HepG2 (cell line): Measurements from ENCODE around the gene TANC1. TPM values are rescaled to one million over a fixed set of nuclear protein-coding genes. Genes with fewer than 3 reads are reported as not detected.
A peak's percentile ranks its signal among the peaks of the same experiment; 100 is the strongest.

ENCODE experiments used
- ATAC-seq: fragments of 200-7000 bp; cut with Tn5 transposase; 3 replicates; pipeline ENCODE4 v1.9.1; 2020; ENCODE audit warnings: mild to moderate bottlenecking, moderate library complexity
- BruUV-seq: library from RNA; stranded (reverse); fragments of 400-500 nt; replicated peaks from 2 replicates; lab custom pipeline; 2021; lab: Mats Ljungman, UMichigan
- CTCF ChIA-PET: fragments of 300-600 bp; formaldehyde crosslinking; extraction: SDS; loops from one replicate; lab custom pipeline; 2021; ENCODE audit warnings: low total read pairs, inconsistent platforms, low intra/inter-chr PET ratio; lab: Yijun Ruan, JAX
- POLR2A ChIA-PET: fragments of 350-600 bp; sonication (Branson Sonifier 250); formaldehyde crosslinking; loops from one replicate; lab custom pipeline; 2020; ENCODE audit warnings: antibody characterized with exemption, inconsistent platforms; lab: Yijun Ruan, JAX
- DNase-seq: peaks from one replicate; pipeline ENCODE4 v3.0.0-alpha.2; 2015; ENCODE audit warnings: low spot score
- FAIRE-seq: peaks from 3 replicates; lab custom pipeline; 2011; peaks lifted over from hg19 to GRCh38; lab: Jason Lieb, UNC
- H2AFZ ChIP-seq: one replicate; pipeline ENCODE4 v1.6.1; 2011; ENCODE audit warnings: low read length, inconsistent platforms
- H3K27ac ChIP-seq: fragments of 300-600 bp; 3 replicates; pipeline ENCODE4 v1.8.0; 2011; ENCODE audit warnings: mixed run types, mild to moderate bottlenecking, mixed read lengths, low read length, inconsistent platforms; ENCODE audit not compliant: insufficient read depth; ENCODE audit errors: extremely low read length
- H3K27me3 ChIP-seq, 2 experiments: fragments of 200-600 bp in 1 of 2; 2 replicates in 1 of 2; 3 replicates in 1 of 2; pipeline versions ENCODE4 v1.6.0 to v1.8.0; 2011; ENCODE audit warnings: low read length in 2 of 2, mild to moderate bottlenecking in 2 of 2, moderate library complexity in 2 of 2, inconsistent platforms in 1 of 2; ENCODE audit not compliant: insufficient read depth in 2 of 2, control insufficient read depth in 1 of 2
- H3K36me3 ChIP-seq, 2 experiments: fragments of 200-600 bp in 1 of 2; replicated peaks in 1 of 2; 2 replicates in 1 of 2; 3 replicates in 1 of 2; pipeline versions ENCODE4 v1.5.1 to v1.8.0; 2011; ENCODE audit warnings: low read length in 2 of 2, inconsistent platforms in 1 of 2; ENCODE audit not compliant: insufficient read depth in 2 of 2, control insufficient read depth in 1 of 2
- H3K4me1 ChIP-seq: 2 replicates; pipeline ENCODE4 v1.5.1; 2012; ENCODE audit warnings: low read length, inconsistent platforms; ENCODE audit not compliant: insufficient read depth
- H3K4me2 ChIP-seq: 2 replicates; pipeline ENCODE4 v1.6.0; 2011; ENCODE audit warnings: low read depth, low read length, inconsistent platforms
- H3K4me3 ChIP-seq, 3 experiments: fragments of 200-600 bp in 1 of 3; sonication (generic), shearing (Covaris generic) in 1 of 3; replicated peaks in 1 of 3; 2 replicates each; pipeline ENCODE4 v1.5.1; 2011 to 2016; ENCODE audit warnings: low read length in 3 of 3, inconsistent platforms in 2 of 3, low read depth in 2 of 3, mild to moderate bottlenecking in 2 of 3, control low read depth in 1 of 3, mixed read lengths in 1 of 3; ENCODE audit not compliant: insufficient read depth in 1 of 3
- H3K79me2 ChIP-seq: one replicate; pipeline ENCODE4 v1.6.1; 2011; ENCODE audit warnings: low read length, inconsistent platforms; ENCODE audit not compliant: insufficient read depth
- H3K9ac ChIP-seq: 2 replicates; pipeline ENCODE4 v1.6.0; 2011; ENCODE audit warnings: mild to moderate bottlenecking, low read depth, low read length, inconsistent platforms; ENCODE audit not compliant: insufficient read depth
- H3K9me3 ChIP-seq: 2 replicates; pipeline ENCODE4 v1.5.1; 2012; ENCODE audit warnings: mild to moderate bottlenecking, low read length
- H4K20me1 ChIP-seq: 2 replicates; pipeline ENCODE4 v1.6.0; 2011; ENCODE audit warnings: inconsistent platforms, mild to moderate bottlenecking, low read length, moderate library complexity; ENCODE audit not compliant: insufficient read depth
- PPARG ChIP-seq: conservative IDR thresholded peaks from 2 replicates; pipeline ENCODE4 v1.6.1; 2016; ENCODE audit warnings: missing biosample characterization, missing genetic modification reagents
- SMYD3 ChIP-seq: sonication (generic); formaldehyde crosslinking; IDR thresholded peaks from 2 replicates; pipeline ENCODE4 v1.8.1; 2023; ENCODE audit warnings: mild to moderate bottlenecking, missing genetic modification reagents
- ZNF230 ChIP-seq: sonication (generic); formaldehyde crosslinking; IDR thresholded peaks from 2 replicates; pipeline ENCODE4 v1.4.0; 2020; ENCODE audit warnings: mild to moderate bottlenecking, missing genetic modification reagents
- ZNF281 ChIP-seq: sonication (generic); formaldehyde crosslinking; IDR thresholded peaks from 2 replicates; pipeline ENCODE4 v1.4.0; 2020; ENCODE audit warnings: missing genetic modification reagents, borderline replicate concordance
- WGBS: methylation state at CpG from one replicate; pipeline ENCODE4 v1.1.6; 2017; ENCODE audit warnings: low lambda C conversion rate; 5-methylcytosine and 5-hydroxymethylcytosine counted together
- in situ Hi-C: cut with HindIII; loops from 2 replicates; pipeline ENCODE4 v1.10.0; 2017; ENCODE audit warnings: low pct_unique_long_range_greater_than_20kb; ENCODE audit not compliant: extremely low pct_ligation_motif_present
- intact Hi-C: fragments of 100-400 bp; cut with micrococcal nuclease; formaldehyde crosslinking; loops from one replicate; pipeline ENCODE4 v1.10.0; 2022; ENCODE audit not compliant: unreplicated experiment
- polyA plus RNA-seq, 8 experiments: library from polyadenylated mRNA; depleted of rRNA in 3 of 8; stranded (reverse) in 7 of 8; unstranded in 1 of 8; fragments of >200 nt; fragmentation: Illumina TruSeq in 4 of 8; extraction: Trizol in 4 of 8; gene quantifications; 2 replicates each; pipeline versions ENCODE4 v1.2.1 to v1.2.3, GENCODE V29; 2011 to 2016; ENCODE audit warnings: low read depth in 4 of 8, missing spikeins in 1 of 8, mixed read lengths in 1 of 8; ENCODE audit not compliant: insufficient read depth in 1 of 8
- total RNA-seq, 5 experiments: library from RNA; depleted of rRNA; stranded (reverse); fragments of >200 nt; fragmentation: Illumina TruSeq; extraction: Trizol; gene quantifications; 2 replicates each; pipeline ENCODE4 v1.2.3, GENCODE V29; 2016; ENCODE audit warnings: low read depth in 1 of 5

Gene TANC1
- total and polyA plus RNA-seq, 2 of the 13 experiments (the other 11 are each of a cell fraction or from before 2014, with no cell fraction given) = 2.3 to 5.6 TPM

GRCh38 chr2:159009940-159010339 lies 41.5 kb downstream of the TANC1 start:
- Histone ChIP-seq H3K27me3 (no peaks in the 10 kb centered on the region), H3K4me1 (peaks cover 8% of the 10 kb centered on the region; the same call in 1 of the 2 replicates), H3K9me3 (peaks cover 11% of the 10 kb centered on the region), H3K36me3 (peaks cover 0 to 1% of the 10 kb centered on the region in 2 experiments; a peak in 1 of 5 replicates), H3K4me3 (no peak overlapping the region), H2AFZ (no peak overlapping the region), H3K79me2 (no peaks in the 10 kb centered on the region), H3K27ac (no peak overlapping the region), H3K4me2 (no peak overlapping the region), H4K20me1 (no peaks in the 10 kb centered on the region), H3K9ac (no peak overlapping the region)
- ChIA-PET POLR2A (no interaction called here), CTCF (no interaction called here)
- BruUV-seq = no TSS peak
- DNase-seq (no peak), ATAC-seq (no peak), FAIRE-seq (no peak)
- in situ Hi-C loops = no loop called here
- intact Hi-C loops = no loop called here
- WGBS = 79% methylated on average over 1 of the region's 1 CpG
- TF ChIP-seq SMYD3 (CRISPR knock-in tag) (no peak), PPARG (CRISPR knock-in tag) (no peak)

GRCh38 chr2:159010340-159010739 lies 41.9 kb downstream of the TANC1 start:
- ChIA-PET CTCF (no interaction called here), POLR2A (no interaction called here)
- TF ChIP-seq ZNF230 (no peak), ZNF281 (CRISPR knock-in tag) (peak; percentile 50; the same call in 1 of the 2 replicates)
- no peaks in the 10 kb centered on the region for H4K20me1 ChIP-seq
- WGBS = 44% methylated on average over 5 of the region's 5 CpGs
- intact Hi-C loops (no loop called here), in situ Hi-C loops (no loop called here)
- H3K4me1 ChIP-seq = peaks cover 8% of the 10 kb centered on the region; the same call in 1 of the 2 replicates
- peaks cover 0 to 1% of the 10 kb centered on the region in 2 experiments; a peak in 1 of 5 replicates for H3K36me3 ChIP-seq
- no peak for FAIRE-seq
- ATAC-seq = no peak
- H3K27ac ChIP-seq = no peak overlapping the region
- no peak overlapping the region for H2AFZ ChIP-seq
- peak; percentile 18 for DNase-seq
- H3K9me3 ChIP-seq = peaks cover 12% of the 10 kb centered on the region
- BruUV-seq = no TSS peak
- H3K79me2 ChIP-seq = no peaks in the 10 kb centered on the region
- no peaks in the 10 kb centered on the region for H3K27me3 ChIP-seq
- H3K9ac ChIP-seq = no peak overlapping the region
- no peak overlapping the region for H3K4me2 ChIP-seq
- H3K4me3 ChIP-seq = no peak overlapping the region
